HG03108 (cell line): ENCODE results near the gene ZNF154.
A peak's percentile ranks its signal among the peaks of the same experiment; 100 is the strongest.
"Not testable (repeated sequence)": the region's sequence is repeated elsewhere in the genome, so short reads cannot be mapped to it uniquely, and the experiment has no call there.

Experiments used
- ATAC-seq: cut with Tn5 transposase; IDR thresholded peaks from one replicate; pipeline ENCODE4 v1.9.1; 2021; ENCODE audit warnings: moderate library complexity; ENCODE audit not compliant: unreplicated experiment

Gene ZNF154

GRCh38 chr19:57708641-57709361, at the start of gene ZNF154:
ZNF154 (minus strand) TSS chr19:57709204; CDS start chr19:57708971, 233 bp downstream.
- ATAC-seq: no peak

DNA sequence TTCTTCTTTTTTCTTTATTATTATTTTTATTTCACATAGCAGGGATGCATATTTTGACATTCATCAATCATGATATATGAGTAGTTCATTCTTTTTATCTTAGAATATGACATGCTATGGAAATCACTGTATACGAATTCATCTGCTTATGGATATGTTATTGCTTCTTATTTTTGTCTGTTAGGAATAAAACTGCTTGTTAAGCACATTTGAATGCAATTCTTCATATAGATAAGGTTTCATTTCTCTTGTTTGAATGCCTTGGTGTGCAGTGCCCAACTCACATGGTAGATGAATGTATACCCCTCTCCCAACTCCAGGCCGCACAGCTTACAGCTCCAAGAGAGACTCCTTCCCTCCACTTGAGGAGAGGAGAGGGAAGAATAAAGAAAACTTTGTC, 48.9 kb upstream of the ZNF154 start:
- no peak for ATAC-seq

DNA sequence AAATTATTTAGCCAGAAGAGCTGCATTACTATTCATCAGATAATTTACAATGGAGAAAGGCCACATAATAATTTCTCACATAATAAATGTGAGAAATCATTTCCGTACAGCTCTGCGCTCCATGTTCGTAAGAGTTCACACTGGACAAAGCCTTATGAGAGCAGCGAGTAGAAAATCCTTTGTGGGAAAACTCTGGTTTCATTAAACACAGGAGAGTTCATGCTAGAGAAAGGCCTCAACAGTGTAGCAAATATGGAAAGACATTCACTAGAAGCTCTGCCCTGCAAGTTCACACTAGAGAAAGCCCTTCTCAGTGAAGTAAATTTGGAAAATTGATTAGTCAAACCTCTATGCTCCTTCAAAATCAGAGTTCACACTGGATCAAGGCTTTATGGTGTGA, 46.0 kb upstream of the ZNF154 start:
- ATAC-seq: no peak

DNA sequence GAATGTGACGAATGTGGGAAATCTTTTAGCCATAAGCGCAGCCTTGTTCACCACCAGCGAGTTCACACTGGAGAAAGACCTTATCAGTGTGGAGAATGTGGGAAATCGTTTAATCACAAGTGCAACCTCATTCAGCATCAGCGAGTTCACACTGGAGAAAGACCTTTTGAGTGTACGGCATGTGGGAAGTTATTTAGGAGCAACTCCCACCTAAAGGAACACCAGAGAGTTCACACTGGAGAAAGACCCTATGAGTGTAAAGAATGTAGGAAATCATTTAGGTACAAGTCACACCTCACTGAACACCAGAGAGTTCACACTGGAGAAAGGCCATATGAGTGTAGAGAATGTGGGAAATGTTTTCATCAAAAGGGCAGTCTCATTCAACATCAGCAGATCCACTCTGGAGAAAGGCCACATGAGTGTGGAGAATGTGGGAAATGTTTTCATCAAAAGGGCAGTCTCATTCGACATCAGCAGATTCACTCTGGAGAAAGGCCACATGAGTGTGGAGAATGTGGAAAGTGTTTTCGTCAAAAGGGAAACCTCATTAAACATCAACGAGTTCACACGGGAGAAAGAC, 45.2 kb upstream of the ZNF154 start:
- no peak for ATAC-seq

- no peak for ATAC-seq
These were observed 39.0 kb upstream of the ZNF154 start for GRCh38 chr19:57748029-57748428.

GRCh38 chr19:57747472-57747807, 38.4 kb upstream of the ZNF154 start:
- no peak for ATAC-seq

DNA sequence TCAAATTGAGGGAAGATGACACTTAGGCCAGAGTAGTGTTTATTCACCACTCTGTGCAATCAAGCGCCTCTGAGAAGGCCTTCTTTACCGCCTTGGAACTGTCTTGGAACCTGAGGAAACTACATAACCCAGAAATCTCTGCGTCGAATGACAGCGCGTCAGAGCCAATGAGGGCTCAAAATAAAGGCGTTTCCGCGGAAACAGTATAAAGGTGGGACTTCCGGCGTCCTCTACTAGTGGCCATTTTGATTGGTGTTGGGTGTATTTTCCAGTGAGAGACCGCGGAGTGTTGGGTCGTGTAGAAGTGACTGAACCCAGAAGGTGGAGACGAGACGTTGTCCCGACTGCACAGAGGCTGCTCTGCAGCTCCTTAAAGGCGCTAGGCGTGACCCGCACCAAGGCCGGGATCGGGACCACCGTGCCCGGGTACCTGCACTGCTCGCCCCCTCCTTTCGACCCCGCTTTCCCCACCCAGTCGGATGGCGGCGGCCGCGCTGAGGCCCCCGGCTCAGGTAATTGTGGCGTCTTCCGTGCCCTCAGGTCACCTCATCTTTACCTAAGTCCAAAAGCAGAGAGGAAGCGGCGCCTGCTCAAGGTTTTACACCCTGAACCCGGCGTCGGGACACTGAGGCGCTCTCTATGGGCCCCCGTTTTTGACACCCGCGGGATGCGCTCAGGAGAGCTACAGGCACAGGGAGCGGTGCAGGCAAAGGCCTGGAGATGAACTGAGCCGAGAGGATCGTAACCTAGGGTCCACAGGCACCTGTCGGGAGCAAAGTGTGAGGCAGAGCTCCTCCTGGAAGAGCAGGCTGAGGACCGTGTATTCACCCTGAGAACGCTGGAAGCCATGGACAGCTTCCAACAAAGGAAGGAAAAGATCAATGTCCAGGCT, 37.8 kb upstream of the ZNF154 start, which contains the start of gene ZNF776:
Gene ZNF776, plus strand, starts transcription at position 236 of the 892 bp plus-strand sequence. Its CDS starts 244 bp downstream, at position 480.
- ATAC-seq: peak; percentile 99

- ATAC-seq: not testable (repeated sequence)
These were observed 29.8 kb upstream of the ZNF154 start for GRCh38 chr19:57738770-57739169.

DNA sequence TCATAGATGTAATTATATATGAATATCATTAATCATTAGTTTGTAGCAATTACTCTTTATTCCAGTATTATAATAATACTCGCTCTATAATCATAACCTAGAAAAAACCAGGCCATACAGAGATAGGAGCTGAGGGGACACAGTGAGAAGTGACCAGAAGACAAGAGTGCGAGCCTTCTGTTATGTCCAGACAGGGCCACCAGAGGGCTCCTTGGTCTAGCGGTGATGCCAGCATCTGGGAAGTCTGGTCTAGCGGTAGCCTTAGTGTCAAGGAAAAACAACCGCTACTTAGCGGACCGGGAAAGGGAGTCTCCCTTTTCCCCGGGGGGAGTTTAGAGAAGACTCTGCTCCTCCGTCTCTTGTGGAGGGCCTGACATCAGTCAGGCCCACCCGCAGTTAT, 29.3 kb upstream of the ZNF154 start:
- ATAC-seq: not testable (repeated sequence)

GRCh38 chr19:57720878-57721277, 11.9 kb upstream of the ZNF154 start:
- no peak for ATAC-seq

DNA sequence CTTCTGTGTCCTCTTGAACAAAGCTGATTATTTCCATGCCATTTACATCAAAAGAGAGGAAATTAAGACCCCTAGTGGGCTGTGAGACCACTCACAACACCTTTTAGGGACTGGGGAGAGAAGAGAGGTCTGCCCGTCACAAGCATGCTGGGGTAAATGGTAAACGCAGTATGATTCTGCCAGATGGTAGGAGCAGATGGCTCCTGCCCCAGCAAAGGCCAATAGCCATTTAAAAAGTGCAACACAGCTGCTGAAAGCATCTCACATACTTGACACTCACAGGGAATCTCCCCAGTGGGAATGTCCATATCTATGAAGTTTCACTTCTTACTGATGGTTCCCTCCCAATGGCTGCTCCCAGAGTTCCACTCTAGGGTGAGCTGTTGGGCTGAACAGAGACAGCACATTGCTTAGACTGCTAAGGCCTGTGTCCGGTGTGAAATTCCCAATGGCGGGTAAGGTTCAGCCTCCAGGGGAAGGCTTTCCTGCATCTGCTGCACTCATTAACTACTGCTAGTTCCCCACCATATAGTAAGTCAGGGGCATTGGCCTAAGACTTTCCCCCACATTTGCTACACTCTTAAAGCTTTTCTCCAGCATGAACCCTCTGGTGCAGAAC, 11.0 kb upstream of the ZNF154 start:
- no peak for ATAC-seq

DNA sequence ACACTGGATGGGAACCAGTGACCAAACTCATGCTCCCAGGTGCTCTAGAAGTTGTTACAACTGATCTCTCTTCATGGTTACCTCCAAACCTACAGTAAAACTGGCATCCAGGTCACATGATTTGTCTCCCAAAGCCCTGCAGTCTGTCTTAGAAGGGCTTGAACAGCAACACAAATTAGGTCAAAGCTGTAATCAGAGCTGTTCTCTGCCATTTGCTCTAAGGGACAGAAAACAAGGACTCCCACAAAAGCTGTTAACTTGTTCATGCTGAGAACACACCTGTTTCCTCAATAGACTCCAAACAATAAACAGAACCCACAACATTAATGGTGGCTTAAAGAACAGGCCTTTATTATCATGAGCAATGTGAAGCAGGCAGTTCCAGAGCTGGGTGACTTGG, 10.4 kb upstream of the ZNF154 start:
- no peak for ATAC-seq

GRCh38 chr19:57712222-57712621, 3.2 kb upstream of the ZNF154 start:
- ATAC-seq: no peak

DNA sequence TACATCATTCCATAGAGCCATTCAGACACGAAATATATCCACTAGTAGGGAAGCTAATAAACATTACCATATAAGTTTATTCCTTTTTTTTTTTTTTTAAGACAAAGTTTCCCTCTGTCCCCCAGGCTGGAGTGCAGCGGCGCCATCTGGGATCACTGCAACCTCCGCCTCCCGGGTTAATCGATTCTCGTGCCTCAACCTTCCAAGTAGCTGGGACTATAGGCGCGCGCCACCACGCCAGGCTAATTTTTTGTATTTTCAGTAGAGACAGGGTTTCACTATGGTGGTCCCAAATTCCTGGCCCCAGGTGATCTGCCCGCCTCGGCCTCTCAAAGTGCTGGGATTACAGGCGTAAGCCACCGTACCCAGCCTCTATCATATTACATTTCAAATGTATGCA, 612 bp upstream of the ZNF154 start:
- no peak for ATAC-seq

DNA sequence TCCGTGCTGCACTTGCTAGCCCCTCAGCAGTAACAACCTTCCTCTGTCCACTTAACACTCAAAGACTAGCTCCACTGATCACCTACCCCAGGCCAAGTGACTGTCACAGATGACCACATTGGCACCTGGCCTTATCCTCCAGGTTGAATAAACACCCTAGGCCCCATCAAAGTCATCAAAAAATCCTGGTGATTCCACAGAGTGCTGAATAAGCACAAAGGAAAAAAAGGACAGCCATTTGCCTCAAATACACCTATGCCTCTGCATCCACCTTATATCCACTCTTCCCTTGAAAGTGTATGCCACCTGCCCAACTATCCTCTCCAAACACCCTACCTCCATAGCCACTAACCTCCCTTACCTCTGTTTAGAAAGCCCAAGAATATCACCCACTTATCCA, 2.7 kb downstream of the ZNF154 start:
- ATAC-seq: no peak

GRCh38 chr19:57701625-57702024, 7.4 kb downstream of the ZNF154 start:
- ATAC-seq: no peak

- ATAC-seq: no peak
These were observed 19.3 kb downstream of the ZNF154 start for GRCh38 chr19:57689750-57690149.

- no peak for ATAC-seq
These were observed 20.8 kb downstream of the ZNF154 start for GRCh38 chr19:57688011-57688763.

DNA sequence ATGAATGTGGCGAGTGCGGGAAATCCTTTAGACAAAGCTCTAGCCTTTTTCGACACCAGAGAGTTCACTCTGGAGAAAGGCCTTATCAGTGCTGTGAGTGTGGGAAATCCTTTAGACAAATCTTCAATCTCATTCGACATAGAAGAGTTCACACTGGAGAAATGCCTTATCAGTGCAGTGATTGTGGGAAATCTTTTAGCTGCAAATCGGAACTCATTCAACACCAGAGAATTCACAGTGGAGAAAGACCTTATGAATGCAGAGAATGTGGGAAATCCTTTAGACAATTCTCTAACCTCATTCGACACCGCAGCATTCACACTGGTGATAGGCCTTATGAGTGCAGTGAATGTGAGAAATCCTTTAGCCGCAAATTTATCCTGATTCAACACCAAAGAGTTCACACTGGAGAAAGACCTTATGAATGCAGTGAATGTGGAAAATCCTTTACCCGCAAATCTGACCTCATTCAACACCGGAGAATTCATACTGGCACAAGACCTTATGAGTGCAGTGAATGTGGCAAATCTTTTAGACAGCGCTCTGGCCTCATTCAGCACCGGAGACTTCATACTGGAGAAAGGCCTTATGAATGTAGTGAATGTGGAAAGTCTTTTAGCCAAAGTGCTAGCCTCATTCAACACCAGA, 21.5 kb downstream of the ZNF154 start:
- ATAC-seq: no peak

- ATAC-seq: no peak
These were observed 22.3 kb downstream of the ZNF154 start for GRCh38 chr19:57686727-57687126.
